Peyer's patch (tissue), 4 donors: Measurements from ENCODE around the gene RPTOR.

Experiments
- POLR2A ChIP-seq, 2 donors: fragments of 450-650 bp; IDR thresholded peaks; one replicate each; pipeline ENCODE4 v1.5.1; 2017; ENCODE audit warnings: antibody characterized with exemption in 2 of 2, mild to moderate bottlenecking in 2 of 2, moderate library complexity in 2 of 2
- TF ChIP-seq, protein P1 (sequence below), 6 experiments: fragments of 450-650 bp in 4 of 6; fragments of 200-600 bp in 2 of 6; sonication (generic) in 1 of 6; IDR thresholded peaks; one replicate each; pipeline ENCODE4 v1.5.1; 2017 to 2019; ENCODE audit warnings: antibody characterized with exemption in 6 of 6, mild to moderate bottlenecking in 3 of 6, moderate library complexity in 1 of 6

DNA sequence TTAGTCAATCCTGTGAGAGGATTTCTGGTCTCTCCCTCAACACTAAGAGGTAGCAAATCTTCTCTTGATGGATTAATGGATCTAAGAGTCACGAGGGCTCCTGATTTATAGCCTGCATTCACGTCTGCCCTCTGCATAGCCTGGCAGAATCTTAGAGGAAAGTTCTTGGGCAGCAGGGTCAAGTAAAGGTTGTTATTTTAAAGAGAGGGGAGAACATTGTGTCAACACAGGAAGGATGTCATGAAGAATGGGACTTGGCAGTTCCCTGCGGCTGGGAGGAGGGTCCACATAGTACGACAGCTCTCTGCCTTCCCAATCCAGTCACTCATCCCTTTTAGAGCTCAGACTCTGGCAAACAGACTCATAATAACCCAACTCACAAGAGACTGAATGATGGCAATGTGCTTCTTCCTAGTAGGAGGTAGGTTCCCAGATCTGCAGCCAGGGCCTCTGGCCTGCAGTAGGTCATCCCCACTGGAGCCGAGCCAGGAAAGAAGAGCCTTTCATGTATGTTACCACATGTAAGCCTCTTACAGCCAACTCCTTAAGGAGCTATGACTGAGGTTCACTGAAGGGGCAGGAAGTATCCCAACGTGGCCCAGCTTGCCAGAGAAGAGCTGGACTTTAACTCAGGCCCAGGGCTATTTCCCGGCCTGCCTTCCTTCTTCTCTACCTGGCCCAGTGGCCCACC lies 25.4 kb upstream of the RPTOR start:
- TF ChIP-seq, protein P1, sequence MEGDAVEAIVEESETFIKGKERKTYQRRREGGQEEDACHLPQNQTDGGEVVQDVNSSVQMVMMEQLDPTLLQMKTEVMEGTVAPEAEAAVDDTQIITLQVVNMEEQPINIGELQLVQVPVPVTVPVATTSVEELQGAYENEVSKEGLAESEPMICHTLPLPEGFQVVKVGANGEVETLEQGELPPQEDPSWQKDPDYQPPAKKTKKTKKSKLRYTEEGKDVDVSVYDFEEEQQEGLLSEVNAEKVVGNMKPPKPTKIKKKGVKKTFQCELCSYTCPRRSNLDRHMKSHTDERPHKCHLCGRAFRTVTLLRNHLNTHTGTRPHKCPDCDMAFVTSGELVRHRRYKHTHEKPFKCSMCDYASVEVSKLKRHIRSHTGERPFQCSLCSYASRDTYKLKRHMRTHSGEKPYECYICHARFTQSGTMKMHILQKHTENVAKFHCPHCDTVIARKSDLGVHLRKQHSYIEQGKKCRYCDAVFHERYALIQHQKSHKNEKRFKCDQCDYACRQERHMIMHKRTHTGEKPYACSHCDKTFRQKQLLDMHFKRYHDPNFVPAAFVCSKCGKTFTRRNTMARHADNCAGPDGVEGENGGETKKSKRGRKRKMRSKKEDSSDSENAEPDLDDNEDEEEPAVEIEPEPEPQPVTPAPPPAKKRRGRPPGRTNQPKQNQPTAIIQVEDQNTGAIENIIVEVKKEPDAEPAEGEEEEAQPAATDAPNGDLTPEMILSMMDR (IDR thresholded peaks at IDR 0.05), result no peak
- TF ChIP-seq POLR2A (IDR thresholded peaks at IDR 0.05), result no peak
